ENCODE results near the gene ABCC1. TPM values are rescaled to one million over a fixed set of nuclear protein-coding genes. Genes with fewer than 3 reads are reported as not detected.

The ABCC1 gene
- total and polyA plus RNA-seq, 2 donors from 2014 or later, result 4.6 to 29.7 TPM

- H3K27ac ChIP-seq (ENCODE audit: low read depth in 2 of 2, low read length in 2 of 2), result no peak overlapping the region
- no peak for FAIRE-seq
Observed at GRCh38 chr16:16017812-16018211, 68.4 kb downstream of the ABCC1 start.

GRCh38 chr16:16018705-16019104 is 69.3 kb downstream of the ABCC1 start:
- no peak overlapping the region for H3K27ac ChIP-seq (ENCODE audit: low read depth in 2 of 2, low read length in 2 of 2)
- no peak overlapping the region for H3K4me3 ChIP-seq (ENCODE audit: low read length in 3 of 3)
- no peaks in the 10 kb centered on the region for H3K27me3 ChIP-seq (ENCODE audit: control insufficient read depth, insufficient read depth, low read length)
- no peaks in the 10 kb centered on the region for H3K9me3 ChIP-seq (ENCODE audit: control insufficient read depth in 2 of 3, insufficient read depth in 1 of 3, low read length in 3 of 3)
- H3K9ac ChIP-seq (ENCODE audit: low read length in 3 of 3), result no peak overlapping the region
- FAIRE-seq (no peak), DNase-seq (peak in 1 of 5 donors; percentile 16)
- peaks cover 2 to 9% (median 3%) of the 10 kb centered on the region in 3 donors for H3K36me3 ChIP-seq (ENCODE audit: control insufficient read depth in 2 of 3, insufficient read depth in 3 of 3, low read length in 3 of 3)
- intact Hi-C loops (cut with DNase I), result loop anchor here (10.0 kb wide), 1 partner anchor 46 kb away; no protein-coding TSS in a partner anchor
- TF ChIP-seq CTCF (IDR thresholded peaks at IDR 0.05; ENCODE audit: borderline replicate concordance, extremely low read depth, insufficient read depth), result no peak
- H3K4me1 ChIP-seq (ENCODE audit: control insufficient read depth in 2 of 3, insufficient read depth in 2 of 3, low read depth in 1 of 3, low read length in 3 of 3), result peaks cover 0 to 22% (median 15%) of the 10 kb centered on the region in 3 donors

More at GRCh38 chr16:16017812-16018211, 68.4 kb downstream of the ABCC1 start:
- H3K9me3 ChIP-seq (ENCODE audit: control insufficient read depth in 2 of 3, insufficient read depth in 1 of 3, low read length in 3 of 3), result no peaks in the 10 kb centered on the region
- intact Hi-C loops (cut with DNase I), result loop anchor here (10.0 kb wide), 1 partner anchor 47 kb away; no protein-coding TSS in a partner anchor
- H3K27me3 ChIP-seq (ENCODE audit: control insufficient read depth, insufficient read depth, low read length), result no peaks in the 10 kb centered on the region
- no peak overlapping the region for H3K9ac ChIP-seq (ENCODE audit: low read length in 3 of 3)
- DNase-seq, result peak in 1 of 5 donors; percentile 12
- peaks cover 0 to 22% (median 15%) of the 10 kb centered on the region in 3 donors for H3K4me1 ChIP-seq (ENCODE audit: control insufficient read depth in 2 of 3, insufficient read depth in 2 of 3, low read depth in 1 of 3, low read length in 3 of 3)
- peaks cover 2 to 9% (median 3%) of the 10 kb centered on the region in 3 donors for H3K36me3 ChIP-seq (ENCODE audit: control insufficient read depth in 2 of 3, insufficient read depth in 3 of 3, low read length in 3 of 3)
- no peak for TF ChIP-seq CTCF (IDR thresholded peaks at IDR 0.05; ENCODE audit: borderline replicate concordance, extremely low read depth, insufficient read depth)
- H3K4me3 ChIP-seq (ENCODE audit: low read length in 3 of 3), result no peak overlapping the region

GRCh38 chr16:16019488-16019887 is 70.1 kb downstream of the ABCC1 start:
- intact Hi-C loops (cut with DNase I), result loop anchor here (10.0 kb wide), 1 partner anchor 45 kb away; no protein-coding TSS in a partner anchor
- peaks cover 0 to 19% (median 13%) of the 10 kb centered on the region in 3 donors for H3K4me1 ChIP-seq (ENCODE audit: control insufficient read depth in 2 of 3, insufficient read depth in 2 of 3, low read depth in 1 of 3, low read length in 3 of 3)
- no peaks in the 10 kb centered on the region for H3K27me3 ChIP-seq (ENCODE audit: control insufficient read depth, insufficient read depth, low read length)
- no peaks in the 10 kb centered on the region for H3K9me3 ChIP-seq (ENCODE audit: control insufficient read depth in 2 of 3, insufficient read depth in 1 of 3, low read length in 3 of 3)
- TF ChIP-seq CTCF (IDR thresholded peaks at IDR 0.05; ENCODE audit: borderline replicate concordance, extremely low read depth, insufficient read depth), result no peak
- no peak overlapping the region for H3K9ac ChIP-seq (ENCODE audit: low read length in 3 of 3)
- no peak overlapping the region for H3K4me3 ChIP-seq (ENCODE audit: low read length in 3 of 3)
- DNase-seq (peak in 1 of 5 donors; percentile 41), FAIRE-seq (no peak)
- H3K36me3 ChIP-seq (ENCODE audit: control insufficient read depth in 2 of 3, insufficient read depth in 3 of 3, low read length in 3 of 3), result peaks cover 2 to 9% (median 3%) of the 10 kb centered on the region in 3 donors
- H3K27ac ChIP-seq (ENCODE audit: low read depth in 2 of 2, low read length in 2 of 2), result no peak overlapping the region

All from kidney (tissue), 14 donors.